ENCODE data around the gene SETBP1. TPM values are rescaled to one million over a fixed set of nuclear protein-coding genes. Genes with fewer than 3 reads are reported as not detected.

The SETBP1 gene
- total RNA-seq, 1 experiment from 2014 or later, result 14.0 TPM

DNA sequence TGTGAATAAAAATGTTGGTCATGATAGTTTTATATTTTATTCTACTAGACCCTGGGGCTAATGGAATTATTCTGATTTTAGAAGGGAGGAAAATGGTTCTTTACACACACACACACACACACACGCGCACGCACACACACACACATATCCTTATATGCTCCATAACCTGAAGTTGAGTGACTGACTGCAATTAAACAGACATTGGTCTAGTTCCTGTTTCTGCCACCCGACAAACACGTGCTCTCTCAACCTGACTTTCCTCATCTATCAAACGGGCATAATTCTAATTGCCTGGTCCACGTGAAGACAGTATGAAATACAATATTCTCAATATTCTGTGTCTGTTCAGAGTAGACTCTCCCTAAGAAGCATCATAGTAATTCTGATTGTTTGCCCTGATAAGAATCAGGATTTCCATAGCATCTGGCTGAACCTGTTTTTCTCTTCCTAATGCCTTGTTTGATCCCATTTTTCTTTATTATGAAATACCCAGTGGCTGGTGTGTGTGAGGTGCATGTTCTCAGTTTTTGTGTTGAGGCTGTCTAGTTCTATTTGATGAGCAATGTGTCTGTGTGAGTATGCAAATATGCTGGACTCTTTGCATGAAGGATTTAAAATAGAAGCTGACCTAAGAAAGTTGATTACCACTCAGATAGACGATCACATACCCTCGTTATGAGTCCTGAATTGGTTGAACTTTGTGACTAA, 51.0 kb downstream of the SETBP1 start:
- intact Hi-C loops (cut with micrococcal nuclease; ENCODE audit: unreplicated experiment), result no loop called here
- peaks cover 6% of the 10 kb centered on the region for H3K4me1 ChIP-seq (ENCODE audit: insufficient read depth, low read length, poor library complexity, severe bottlenecking)
- no peaks in the 10 kb centered on the region for H3K9me3 ChIP-seq (ENCODE audit: low read depth, low read length, poor library complexity, severe bottlenecking)
- no peaks in the 10 kb centered on the region for H3K27me3 ChIP-seq (replicated peaks; ENCODE audit: insufficient read depth, low read depth, low read length, poor library complexity)
- H3K27ac ChIP-seq (ENCODE audit: low read depth, low read length, poor library complexity, severe bottlenecking), result no peak overlapping the region
- H3K4me3 ChIP-seq (ENCODE audit: low read depth, low read length, poor library complexity, severe bottlenecking), result no peak overlapping the region
- no TSS peak for BruUV-seq (replicated peaks)
- CTCF ChIA-PET, result no interaction called here
- H3K36me3 ChIP-seq (ENCODE audit: insufficient read depth, low read length, poor library complexity, severe bottlenecking), result no peaks in the 10 kb centered on the region
- POLR2A ChIA-PET (ENCODE audit: low non-redundant PET), result no interaction called here
- DNase-seq (ENCODE audit: low spot score), result no peak
- TF ChIP-seq EZH2 (IDR thresholded peaks at IDR 0.05; ENCODE audit: borderline replicate concordance, low read depth, low read length, poor library complexity, severe bottlenecking), result no peak
- TF ChIP-seq, protein P1, sequence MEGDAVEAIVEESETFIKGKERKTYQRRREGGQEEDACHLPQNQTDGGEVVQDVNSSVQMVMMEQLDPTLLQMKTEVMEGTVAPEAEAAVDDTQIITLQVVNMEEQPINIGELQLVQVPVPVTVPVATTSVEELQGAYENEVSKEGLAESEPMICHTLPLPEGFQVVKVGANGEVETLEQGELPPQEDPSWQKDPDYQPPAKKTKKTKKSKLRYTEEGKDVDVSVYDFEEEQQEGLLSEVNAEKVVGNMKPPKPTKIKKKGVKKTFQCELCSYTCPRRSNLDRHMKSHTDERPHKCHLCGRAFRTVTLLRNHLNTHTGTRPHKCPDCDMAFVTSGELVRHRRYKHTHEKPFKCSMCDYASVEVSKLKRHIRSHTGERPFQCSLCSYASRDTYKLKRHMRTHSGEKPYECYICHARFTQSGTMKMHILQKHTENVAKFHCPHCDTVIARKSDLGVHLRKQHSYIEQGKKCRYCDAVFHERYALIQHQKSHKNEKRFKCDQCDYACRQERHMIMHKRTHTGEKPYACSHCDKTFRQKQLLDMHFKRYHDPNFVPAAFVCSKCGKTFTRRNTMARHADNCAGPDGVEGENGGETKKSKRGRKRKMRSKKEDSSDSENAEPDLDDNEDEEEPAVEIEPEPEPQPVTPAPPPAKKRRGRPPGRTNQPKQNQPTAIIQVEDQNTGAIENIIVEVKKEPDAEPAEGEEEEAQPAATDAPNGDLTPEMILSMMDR (conservative IDR thresholded peaks at IDR 0.05; ENCODE audit: low read depth, low read length), result no peak

- TF ChIP-seq, protein P1 (conservative IDR thresholded peaks at IDR 0.05; ENCODE audit: low read depth, low read length), result no peak
- no peak for TF ChIP-seq EZH2 (IDR thresholded peaks at IDR 0.05; ENCODE audit: borderline replicate concordance, low read depth, low read length, poor library complexity, severe bottlenecking)
- intact Hi-C loops (cut with micrococcal nuclease; ENCODE audit: unreplicated experiment), result no loop called here
- POLR2A ChIA-PET (ENCODE audit: low non-redundant PET), result no interaction called here
- Histone ChIP-seq H3K36me3 (ENCODE audit: insufficient read depth, low read length, poor library complexity, severe bottlenecking) (no peaks in the 10 kb centered on the region), H3K4me3 (ENCODE audit: low read depth, low read length, poor library complexity, severe bottlenecking) (no peak overlapping the region), H3K27me3 (replicated peaks; ENCODE audit: insufficient read depth, low read depth, low read length, poor library complexity) (no peaks in the 10 kb centered on the region), H3K9me3 (ENCODE audit: low read depth, low read length, poor library complexity, severe bottlenecking) (no peaks in the 10 kb centered on the region), H3K27ac (ENCODE audit: low read depth, low read length, poor library complexity, severe bottlenecking) (no peak overlapping the region), H3K4me1 (ENCODE audit: insufficient read depth, low read length, poor library complexity, severe bottlenecking) (peaks cover 6% of the 10 kb centered on the region)
- no peak for DNase-seq (ENCODE audit: low spot score)
- CTCF ChIA-PET, result no interaction called here
- BruUV-seq (replicated peaks), result no TSS peak
Measured at GRCh38 chr18:44732238-44732563, 51.5 kb downstream of the SETBP1 start.

GRCh38 chr18:44732599-44732998, 51.9 kb downstream of the SETBP1 start:
- intact Hi-C loops (cut with micrococcal nuclease; ENCODE audit: unreplicated experiment), result no loop called here
- no peak for DNase-seq (ENCODE audit: low spot score)
- peaks cover 6% of the 10 kb centered on the region for H3K4me1 ChIP-seq (ENCODE audit: insufficient read depth, low read length, poor library complexity, severe bottlenecking)
- ChIA-PET CTCF (no interaction called here), POLR2A (ENCODE audit: low non-redundant PET) (no interaction called here)
- no peak overlapping the region for H3K27ac ChIP-seq (ENCODE audit: low read depth, low read length, poor library complexity, severe bottlenecking)
- no peak overlapping the region for H3K4me3 ChIP-seq (ENCODE audit: low read depth, low read length, poor library complexity, severe bottlenecking)
- no TSS peak for BruUV-seq (replicated peaks)
- H3K36me3 ChIP-seq (ENCODE audit: insufficient read depth, low read length, poor library complexity, severe bottlenecking), result no peaks in the 10 kb centered on the region
- TF ChIP-seq EZH2 (IDR thresholded peaks at IDR 0.05; ENCODE audit: borderline replicate concordance, low read depth, low read length, poor library complexity, severe bottlenecking), result no peak
- no peaks in the 10 kb centered on the region for H3K27me3 ChIP-seq (replicated peaks; ENCODE audit: insufficient read depth, low read depth, low read length, poor library complexity)
- no peaks in the 10 kb centered on the region for H3K9me3 ChIP-seq (ENCODE audit: low read depth, low read length, poor library complexity, severe bottlenecking)
